CD4-positive, alpha-beta T cell (primary cell): ENCODE measurements around the gene ASB9. TPM values are rescaled to one million over a fixed set of nuclear protein-coding genes. Genes with fewer than 3 reads are reported as not detected.

Source experiments
- ATAC-seq: fragments of 200-7000 bp; cut with Tn5 transposase; one replicate; pipeline ENCODE4 v1.10.0; 2022; ENCODE audit warnings: mild to moderate bottlenecking; ENCODE audit not compliant: poor library complexity
- CTCF ChIA-PET: fragments of 350-600 bp; sonication (Branson Sonifier 250); formaldehyde crosslinking; loops from one replicate; lab custom pipeline; 2021; ENCODE audit warnings: antibody characterized with exemption, inconsistent platforms; lab: Charles Lee
- POLR2A ChIA-PET: fragments of 350-600 bp; sonication (Branson Sonifier 250); formaldehyde crosslinking; loops from one replicate; lab custom pipeline; 2021; ENCODE audit warnings: antibody characterized with exemption, inconsistent platforms; lab: Charles Lee
- DNase-seq, 14 experiments: peaks; one replicate each; pipeline ENCODE4 v3.0.0-alpha.2; 2013 to 2020; ENCODE audit warnings: mixed read lengths in 2 of 14
- H3K27ac ChIP-seq, 2 donors: one replicate each; pipeline versions ENCODE4 v1.5.1 to v1.7.0; 2013; ENCODE audit warnings: low read length in 2 of 2, low read depth in 1 of 2, mild to moderate bottlenecking in 1 of 2
- H3K27me3 ChIP-seq, 2 experiments: 1 replicate in 1 of 2; 2 replicates in 1 of 2; pipeline versions ENCODE4 v1.6.1 to v1.7.0; 2013; ENCODE audit warnings: low read length in 2 of 2, control low read depth in 1 of 2, mild to moderate bottlenecking in 1 of 2, moderate library complexity in 1 of 2; ENCODE audit not compliant: insufficient read depth in 2 of 2, control insufficient read depth in 1 of 2
- H3K36me3 ChIP-seq: one replicate; pipeline ENCODE4 v1.6.1; 2013; ENCODE audit warnings: low read length, control low read depth; ENCODE audit not compliant: insufficient read depth
- H3K4me1 ChIP-seq: one replicate; pipeline ENCODE4 v1.6.1; 2013; ENCODE audit warnings: low read length, control low read depth; ENCODE audit not compliant: insufficient read depth
- H3K4me3 ChIP-seq: one replicate; pipeline ENCODE4 v1.5.1; 2013; ENCODE audit warnings: mild to moderate bottlenecking, low read length, moderate library complexity
- H3K9me3 ChIP-seq, 2 experiments: 1 replicate in 1 of 2; 2 replicates in 1 of 2; pipeline versions ENCODE4 v1.6.1 to v1.7.0; 2013; ENCODE audit warnings: low read length in 2 of 2, mild to moderate bottlenecking in 2 of 2, control low read depth in 1 of 2, moderate library complexity in 1 of 2; ENCODE audit not compliant: control insufficient read depth in 1 of 2, insufficient read depth in 1 of 2
- H3K27ac Mint-ChIP-seq: one replicate; pipeline ENCODE4 v1.8.0; 2020; ENCODE audit warnings: mixed read lengths
- H3K27me3 Mint-ChIP-seq: one replicate; pipeline ENCODE4 v1.8.0; 2021; ENCODE audit warnings: mixed read lengths
- H3K36me3 Mint-ChIP-seq: one replicate; pipeline ENCODE4 v1.8.0; 2021; ENCODE audit warnings: low read depth, mixed read lengths
- H3K4me1 Mint-ChIP-seq: one replicate; pipeline ENCODE4 v1.8.0; 2021; ENCODE audit warnings: low read depth, mixed read lengths
- H3K4me3 Mint-ChIP-seq: one replicate; pipeline ENCODE4 v1.8.0; 2020; ENCODE audit warnings: mild to moderate bottlenecking, mixed read lengths
- H3K9me3 Mint-ChIP-seq: one replicate; pipeline ENCODE4 v1.8.0; 2020; ENCODE audit warnings: mixed read lengths
- intact Hi-C, 2 experiments: fragments of 100-400 bp; cut with DNase I in 1 of 2; cut with micrococcal nuclease in 1 of 2; formaldehyde crosslinking; loops; one replicate each; pipeline versions ENCODE4 v1.15.1 to v1.9.0; 2023 to 2025; cut with DNase I, micrococcal nuclease
- total RNA-seq, 174 experiments: library from RNA in 2 of 174; stranded (reverse) in 2 of 174; gene quantifications; one replicate each; pipeline ENCODE4 v1.2.3 and lab custom pipeline; 2021 to 2026
- TF ChIP-seq, protein P1 (sequence below): fragments of 200-600 bp; IDR thresholded peaks from one replicate; pipeline ENCODE4 v1.8.0; 2022; ENCODE audit warnings: antibody characterized with exemption, mild to moderate bottlenecking

Gene ASB9
- total RNA-seq, 2 experiments from 2014 or later, result 0.14 TPM; not detected in 1

DNA sequence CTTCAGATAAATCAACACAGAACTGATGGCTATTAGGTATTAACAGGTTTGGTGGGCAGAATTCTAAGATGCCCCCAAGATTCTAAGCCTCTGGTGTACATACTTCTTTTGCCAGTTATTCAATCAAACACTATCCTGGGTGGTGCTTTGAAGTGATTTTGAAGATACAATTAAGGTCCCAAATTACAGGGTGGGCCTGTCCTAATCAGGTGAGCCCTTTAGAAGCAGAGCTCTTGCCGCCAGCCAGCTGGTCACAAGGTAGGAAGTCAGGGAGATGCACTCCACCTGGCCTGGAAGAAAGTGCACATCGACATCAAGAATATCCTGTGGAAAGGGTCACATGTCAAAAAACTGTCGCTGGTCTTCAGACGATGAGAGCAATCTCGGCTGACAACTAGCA lies 29.5 kb downstream of the ASB9 start:
- DNase-seq, result no peak
- Mint-ChIP-seq H3K4me1 (no peaks in the 10 kb centered on the region), H3K36me3 (no peaks in the 10 kb centered on the region), H3K4me3 (no peak overlapping the region), H3K27me3 (no peaks in the 10 kb centered on the region), H3K9me3 (no peaks in the 10 kb centered on the region), H3K27ac (no peak overlapping the region)
- H3K9me3 ChIP-seq, result no peaks in the 10 kb centered on the region
- H3K36me3 ChIP-seq, result no peaks in the 10 kb centered on the region
- CTCF ChIA-PET, result no interaction called here
- H3K4me3 ChIP-seq, result no peak overlapping the region
- ATAC-seq, result no peak
- intact Hi-C loops, result loop anchor here (2.0 to 5.0 kb wide), 3 partner anchors 98 to 1198 kb away; no protein-coding TSS in a partner anchor
- H3K4me1 ChIP-seq, result no peaks in the 10 kb centered on the region
- no peak overlapping the region for H3K27ac ChIP-seq
- no peaks in the 10 kb centered on the region for H3K27me3 ChIP-seq
- TF ChIP-seq, protein P1, sequence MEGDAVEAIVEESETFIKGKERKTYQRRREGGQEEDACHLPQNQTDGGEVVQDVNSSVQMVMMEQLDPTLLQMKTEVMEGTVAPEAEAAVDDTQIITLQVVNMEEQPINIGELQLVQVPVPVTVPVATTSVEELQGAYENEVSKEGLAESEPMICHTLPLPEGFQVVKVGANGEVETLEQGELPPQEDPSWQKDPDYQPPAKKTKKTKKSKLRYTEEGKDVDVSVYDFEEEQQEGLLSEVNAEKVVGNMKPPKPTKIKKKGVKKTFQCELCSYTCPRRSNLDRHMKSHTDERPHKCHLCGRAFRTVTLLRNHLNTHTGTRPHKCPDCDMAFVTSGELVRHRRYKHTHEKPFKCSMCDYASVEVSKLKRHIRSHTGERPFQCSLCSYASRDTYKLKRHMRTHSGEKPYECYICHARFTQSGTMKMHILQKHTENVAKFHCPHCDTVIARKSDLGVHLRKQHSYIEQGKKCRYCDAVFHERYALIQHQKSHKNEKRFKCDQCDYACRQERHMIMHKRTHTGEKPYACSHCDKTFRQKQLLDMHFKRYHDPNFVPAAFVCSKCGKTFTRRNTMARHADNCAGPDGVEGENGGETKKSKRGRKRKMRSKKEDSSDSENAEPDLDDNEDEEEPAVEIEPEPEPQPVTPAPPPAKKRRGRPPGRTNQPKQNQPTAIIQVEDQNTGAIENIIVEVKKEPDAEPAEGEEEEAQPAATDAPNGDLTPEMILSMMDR, result no peak
- POLR2A ChIA-PET, result no interaction called here

DNA sequence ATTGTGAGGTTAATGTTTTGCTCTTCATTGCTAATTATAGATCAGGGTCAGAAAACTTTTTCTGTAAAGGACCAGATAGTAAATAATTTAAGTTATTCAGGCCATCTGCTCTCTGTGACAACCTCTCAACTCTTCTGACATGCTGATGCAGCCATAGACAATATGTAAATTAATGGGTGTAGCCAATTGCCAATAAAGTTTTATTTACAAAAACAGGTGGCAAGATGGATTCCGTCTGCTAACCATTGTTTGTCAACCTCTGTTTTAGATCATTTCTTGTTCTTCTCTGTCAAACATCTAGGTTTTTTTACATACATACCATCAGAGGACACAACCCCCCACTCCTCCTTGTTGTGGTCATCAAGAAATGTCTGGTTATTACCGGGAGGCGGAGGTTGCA lies 33.7 kb downstream of the ASB9 start:
- TF ChIP-seq, protein P1, result no peak
- DNase-seq (no peak), ATAC-seq (no peak)
- no peak overlapping the region for H3K27ac Mint-ChIP-seq
- no peak overlapping the region for H3K27ac ChIP-seq
- H3K9me3 Mint-ChIP-seq, result no peaks in the 10 kb centered on the region
- no peak overlapping the region for H3K4me3 ChIP-seq
- H3K9me3 ChIP-seq, result no peaks in the 10 kb centered on the region
- no peaks in the 10 kb centered on the region for H3K36me3 Mint-ChIP-seq
- CTCF ChIA-PET, result no interaction called here
- no peaks in the 10 kb centered on the region for H3K36me3 ChIP-seq
- H3K27me3 Mint-ChIP-seq, result no peaks in the 10 kb centered on the region
- POLR2A ChIA-PET, result no interaction called here
- H3K4me1 Mint-ChIP-seq, result no peaks in the 10 kb centered on the region
- no peaks in the 10 kb centered on the region for H3K27me3 ChIP-seq
- H3K4me3 Mint-ChIP-seq, result no peak overlapping the region
- H3K4me1 ChIP-seq, result no peaks in the 10 kb centered on the region
- intact Hi-C loops, result no loop called here

DNA sequence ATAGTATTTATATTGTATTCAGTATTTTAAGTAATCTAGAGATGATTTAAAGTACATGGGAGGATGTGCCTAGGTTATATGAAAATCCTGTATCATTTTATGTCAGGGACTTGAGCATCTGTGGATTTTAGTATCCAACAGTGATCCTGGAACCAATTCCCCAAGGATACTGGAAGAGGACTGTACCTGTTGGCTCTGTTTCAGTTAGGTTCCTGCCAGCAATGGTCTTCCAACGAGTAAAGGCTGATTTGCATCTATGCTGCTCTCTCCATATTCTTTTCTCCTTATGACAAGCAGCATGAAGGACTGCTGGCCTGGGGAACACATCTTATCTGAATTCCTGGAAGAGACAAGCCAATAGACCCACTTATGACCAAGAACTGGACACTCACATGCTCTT lies 34.9 kb downstream of the ASB9 start:
- Histone ChIP-seq H3K27me3 (no peaks in the 10 kb centered on the region), H3K4me3 (no peak overlapping the region), H3K9me3 (no peaks in the 10 kb centered on the region), H3K4me1 (no peaks in the 10 kb centered on the region), H3K27ac (no peak overlapping the region), H3K36me3 (no peaks in the 10 kb centered on the region)
- no peak overlapping the region for H3K4me3 Mint-ChIP-seq
- TF ChIP-seq, protein P1, result no peak
- H3K9me3 Mint-ChIP-seq, result no peaks in the 10 kb centered on the region
- H3K4me1 Mint-ChIP-seq, result no peaks in the 10 kb centered on the region
- ATAC-seq (no peak), DNase-seq (no peak)
- no peaks in the 10 kb centered on the region for H3K36me3 Mint-ChIP-seq
- H3K27me3 Mint-ChIP-seq, result no peaks in the 10 kb centered on the region
- ChIA-PET CTCF (no interaction called here), POLR2A (no interaction called here)
- intact Hi-C loops, result no loop called here
- no peak overlapping the region for H3K27ac Mint-ChIP-seq
